Fibroblast of skin of right biceps (primary cell): Measurements from ENCODE around the gene APCDD1L.
A peak's percentile ranks its signal among the peaks of the same experiment; 100 is the strongest.
"Not testable (repeated sequence)": the region's sequence is repeated elsewhere in the genome, so short reads cannot be mapped to it uniquely, and the experiment has no call there.

Experiments used
- DNase-seq: peaks from one replicate; pipeline ENCODE4 v3.0.0-alpha.2; 2013

APCDD1L gene

GRCh38 chr20:58513580-58514285 lies 1.5 kb downstream of the APCDD1L start:
- no peak for DNase-seq

- peak; percentile 8 for DNase-seq
These were observed 2.2 kb downstream of the APCDD1L start for GRCh38 chr20:58512808-58513552.

DNA sequence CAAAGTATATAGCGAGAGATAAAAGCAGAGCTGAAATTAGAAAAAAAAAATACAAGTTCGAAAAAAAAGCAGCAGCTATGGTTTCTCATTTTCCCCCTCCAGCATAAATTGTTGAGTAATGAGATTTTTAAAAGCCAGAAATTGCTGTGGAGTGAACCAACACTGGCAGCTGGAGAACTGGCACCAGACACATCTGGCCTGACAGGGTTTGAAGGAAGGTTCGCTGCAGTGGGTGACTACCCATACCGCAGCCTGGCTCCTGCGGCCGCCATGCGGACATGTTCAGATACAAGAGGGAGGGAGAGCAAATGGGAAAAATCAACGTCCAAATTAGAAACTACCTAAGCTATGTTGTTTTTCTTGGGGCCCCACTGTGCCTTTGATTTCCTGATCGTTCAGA lies 3.3 kb downstream of the APCDD1L start:
- DNase-seq, result no peak

DNA sequence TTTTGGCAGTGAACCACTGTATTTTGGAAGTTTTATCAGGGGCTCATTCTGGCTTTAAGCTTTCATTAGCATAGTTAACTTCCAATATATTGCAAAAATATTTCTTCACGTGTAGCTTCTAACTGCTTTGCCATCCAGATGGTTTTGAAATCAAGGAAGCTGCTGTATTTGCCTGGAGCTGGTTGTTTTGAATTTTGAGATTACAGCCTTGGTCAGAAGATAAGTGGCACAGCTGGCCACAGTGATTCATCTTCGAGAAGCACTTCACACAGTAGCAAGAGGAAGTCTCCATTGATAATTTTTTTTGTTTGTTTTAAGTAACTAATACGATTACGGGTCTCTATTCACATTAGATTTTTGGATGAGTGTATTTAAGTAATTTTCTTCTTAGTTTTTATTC lies 3.8 kb downstream of the APCDD1L start:
- peak; percentile 16 for DNase-seq

DNA sequence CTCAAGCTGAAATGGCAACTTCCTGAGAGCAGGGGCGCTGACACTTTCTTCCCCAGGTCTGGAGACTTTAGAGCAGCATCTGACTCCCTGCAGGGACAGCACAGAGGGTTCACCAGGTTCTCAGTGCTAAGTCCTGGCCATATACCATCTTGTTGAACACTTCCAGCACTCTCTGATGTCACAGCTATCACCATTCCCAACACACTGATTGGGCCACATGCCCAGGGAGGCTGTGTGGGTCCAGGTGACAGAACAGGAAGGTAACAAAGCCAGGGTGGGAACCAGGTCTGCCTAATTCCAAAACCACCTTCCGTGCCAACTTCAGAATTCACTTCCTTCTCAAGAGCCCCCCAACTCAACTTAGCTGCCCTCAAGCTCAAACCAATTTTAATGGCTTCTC lies 4.3 kb downstream of the APCDD1L start:
- DNase-seq, result no peak

DNA sequence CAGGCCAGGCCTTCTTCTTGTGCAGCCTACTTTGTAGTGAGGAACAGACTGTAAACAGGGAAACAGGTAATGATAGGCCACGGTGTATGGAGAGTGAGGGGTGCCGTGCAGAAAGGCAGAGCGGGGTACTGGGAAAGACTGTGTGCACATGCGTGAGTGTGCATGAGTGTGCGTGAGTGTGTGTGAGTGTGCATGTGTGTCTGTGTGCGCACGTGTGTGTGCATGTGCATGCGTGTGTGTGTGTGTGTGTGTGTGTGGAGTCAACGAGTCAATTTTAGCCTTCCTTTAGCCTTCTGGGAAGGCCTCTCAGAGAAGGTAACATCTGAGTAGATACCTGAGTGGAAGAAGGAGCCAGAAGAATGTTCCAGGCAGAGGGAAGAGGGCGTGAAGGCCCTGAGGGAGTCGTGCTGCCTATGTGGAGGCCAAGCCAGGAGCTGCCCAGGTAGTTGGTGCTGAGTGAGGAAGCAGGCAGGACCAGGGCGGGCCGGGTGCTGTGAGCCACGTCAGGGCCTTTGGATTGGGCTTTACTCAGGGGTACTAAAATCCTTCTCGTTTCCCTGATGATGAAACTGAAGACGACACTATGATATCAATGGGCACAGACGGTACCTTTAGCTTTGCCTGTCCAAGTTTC lies 6.3 kb downstream of the APCDD1L start:
- DNase-seq, result no peak

DNA sequence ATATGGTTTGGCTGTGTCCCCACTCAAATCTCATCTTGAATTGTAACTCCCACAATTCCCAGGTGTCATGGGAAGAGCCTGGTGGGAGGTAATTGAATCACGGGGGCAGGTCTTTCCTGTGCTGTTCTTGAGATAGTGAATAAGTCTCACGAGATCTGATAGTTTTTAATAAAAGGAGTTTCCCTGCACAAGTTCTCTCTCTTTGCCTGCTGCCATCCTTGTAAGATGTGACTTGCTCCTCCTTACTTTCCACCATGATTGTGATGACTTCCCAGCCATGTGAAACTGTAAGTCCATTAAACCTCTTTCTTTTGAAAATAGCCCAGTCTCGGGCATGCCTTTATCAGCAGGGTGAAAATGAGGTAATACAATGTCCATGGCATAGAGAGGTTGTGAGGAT lies 8.2 kb downstream of the APCDD1L start:
- not testable (repeated sequence) for DNase-seq

- no peak for DNase-seq
These were observed 10.6 kb downstream of the APCDD1L start for GRCh38 chr20:58504566-58504965.

DNA sequence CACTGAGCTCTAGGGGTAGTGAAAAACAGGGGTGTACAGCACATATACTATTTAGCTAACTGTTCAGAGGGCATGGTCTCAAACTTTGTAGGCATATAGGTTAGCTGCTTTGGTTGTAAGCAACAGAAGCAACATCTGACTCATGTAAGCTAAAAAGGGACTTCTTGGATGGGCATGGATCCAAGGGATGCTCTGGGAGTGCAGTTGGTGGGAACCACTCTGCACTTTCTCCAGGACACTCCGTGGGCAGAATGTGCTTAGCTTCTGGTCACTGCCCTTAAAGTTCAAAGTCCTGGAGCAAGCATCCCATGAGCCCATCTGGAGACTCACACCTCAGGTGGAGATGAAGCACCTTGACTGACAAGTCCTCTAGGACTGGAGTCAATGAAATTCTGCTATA lies 11.5 kb downstream of the APCDD1L start:
- no peak for DNase-seq

GRCh38 chr20:58500256-58500655 lies 14.9 kb downstream of the APCDD1L start:
- no peak for DNase-seq

GRCh38 chr20:58498470-58499068 lies 16.6 kb downstream of the APCDD1L start:
- DNase-seq, result no peak

GRCh38 chr20:58497724-58498469 lies 17.3 kb downstream of the APCDD1L start:
- DNase-seq, result no peak

DNA sequence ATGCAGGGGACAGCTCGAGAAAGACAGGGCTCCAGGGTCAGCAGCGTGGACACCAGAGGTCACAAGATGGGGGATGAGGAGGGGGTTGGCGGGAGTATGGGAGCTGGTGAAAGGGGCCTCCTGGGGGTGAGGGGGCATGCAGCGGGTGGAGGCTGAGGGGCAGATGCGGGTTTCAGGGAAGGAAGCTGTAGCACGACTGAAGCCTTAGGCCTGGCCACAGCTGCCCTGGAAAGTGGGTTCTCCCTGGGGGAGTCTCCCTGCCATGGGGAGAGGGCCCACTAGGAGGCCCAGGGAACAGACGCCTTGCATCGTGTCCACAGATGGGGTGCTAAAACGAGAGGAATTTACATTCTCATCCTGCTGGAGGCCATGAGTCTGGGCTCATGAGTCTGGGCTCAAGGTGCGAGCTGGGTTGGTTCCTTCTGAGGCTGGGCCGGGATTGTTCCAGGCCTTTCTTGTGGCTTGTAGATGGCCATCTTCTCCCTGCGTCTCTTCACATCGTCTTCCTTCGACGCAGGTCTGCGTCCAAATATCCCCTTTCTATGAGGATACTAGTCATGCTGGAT lies 18.0 kb downstream of the APCDD1L start:
- DNase-seq, result no peak

DNA sequence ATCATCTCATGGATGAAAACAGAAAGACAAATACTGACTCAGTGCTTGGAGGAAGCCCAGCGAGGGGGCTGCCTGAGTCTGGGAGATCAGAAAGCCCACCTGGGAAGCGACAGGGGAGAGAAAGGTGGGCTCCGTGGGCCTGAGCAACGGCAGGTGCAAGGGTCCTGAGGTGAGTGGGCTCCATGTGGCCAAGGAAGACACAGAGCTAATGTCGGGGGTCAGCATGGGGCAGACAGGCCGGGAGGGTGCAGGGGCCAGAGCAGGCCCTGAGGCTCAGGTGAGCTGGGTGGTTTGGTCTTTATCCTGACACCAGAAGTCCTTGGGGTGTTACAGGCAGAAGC lies 18.8 kb downstream of the APCDD1L start:
- no peak for DNase-seq

GRCh38 chr20:58495623-58496428 lies 19.4 kb downstream of the APCDD1L start:
- no peak for DNase-seq

DNA sequence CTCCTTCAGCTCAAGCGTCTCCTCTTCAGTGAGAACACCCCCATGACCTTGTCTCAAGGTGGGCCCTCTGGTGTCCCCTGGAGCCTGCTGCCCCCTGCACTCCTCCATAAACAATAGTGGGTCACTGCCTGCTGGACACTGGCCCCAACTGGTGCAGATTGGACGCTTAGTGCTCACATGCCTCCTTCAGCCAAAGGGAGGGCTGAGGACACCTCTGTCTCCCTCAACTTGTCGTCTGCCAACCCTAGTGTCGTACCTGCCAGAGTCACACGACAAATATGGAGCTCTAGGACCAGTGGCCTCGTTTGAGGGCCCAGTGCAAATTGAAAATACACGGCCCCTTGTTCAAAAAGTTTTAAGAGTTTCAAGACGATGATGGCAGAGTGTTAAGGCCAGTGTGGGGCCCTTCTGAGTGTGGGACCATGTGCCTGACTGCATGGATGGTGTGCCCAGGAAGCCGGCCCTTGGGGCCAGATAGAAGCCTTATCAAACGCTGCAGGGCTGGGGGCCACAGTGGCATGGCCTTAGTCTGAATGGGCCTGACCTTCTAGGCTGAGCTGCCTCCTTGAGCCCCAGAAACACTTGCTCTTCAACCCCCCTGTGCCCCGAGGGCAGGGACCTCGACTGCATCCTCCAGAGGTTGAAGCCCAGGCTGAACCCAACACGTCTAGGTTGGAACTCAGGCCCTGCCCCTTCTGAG lies 20.1 kb downstream of the APCDD1L start:
- no peak for DNase-seq

- DNase-seq, result no peak
These were observed 22.2 kb downstream of the APCDD1L start for GRCh38 chr20:58492795-58493524.

DNA sequence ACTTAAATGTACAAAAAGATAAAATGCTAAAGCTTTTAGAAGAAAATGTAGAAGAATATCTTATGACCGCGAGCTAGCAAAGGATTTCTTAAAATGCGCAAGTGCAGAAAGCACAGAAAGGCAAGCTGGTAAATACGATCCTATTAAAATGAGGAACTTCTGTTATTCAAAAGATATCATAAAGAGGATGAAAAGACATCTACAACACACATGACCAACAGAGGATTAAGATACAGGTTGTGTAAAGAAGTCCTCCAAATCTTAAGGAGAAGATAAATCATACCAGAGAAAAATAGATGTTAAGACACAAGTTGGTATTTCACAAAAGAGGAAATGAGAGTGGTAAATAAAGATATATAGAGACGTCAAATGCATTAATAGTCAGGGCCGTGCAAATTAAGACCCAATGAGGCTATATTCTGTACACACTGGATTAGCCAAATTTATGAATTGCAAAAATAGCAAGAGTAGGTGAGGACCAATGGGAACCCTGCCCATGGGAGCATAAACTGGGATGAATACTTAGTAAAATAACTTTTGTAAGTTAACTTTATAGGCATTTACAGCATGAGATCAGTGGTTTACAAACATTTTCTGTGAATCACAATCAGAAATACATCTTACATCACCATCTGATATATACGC lies 23.0 kb downstream of the APCDD1L start:
- DNase-seq, result no peak

DNA sequence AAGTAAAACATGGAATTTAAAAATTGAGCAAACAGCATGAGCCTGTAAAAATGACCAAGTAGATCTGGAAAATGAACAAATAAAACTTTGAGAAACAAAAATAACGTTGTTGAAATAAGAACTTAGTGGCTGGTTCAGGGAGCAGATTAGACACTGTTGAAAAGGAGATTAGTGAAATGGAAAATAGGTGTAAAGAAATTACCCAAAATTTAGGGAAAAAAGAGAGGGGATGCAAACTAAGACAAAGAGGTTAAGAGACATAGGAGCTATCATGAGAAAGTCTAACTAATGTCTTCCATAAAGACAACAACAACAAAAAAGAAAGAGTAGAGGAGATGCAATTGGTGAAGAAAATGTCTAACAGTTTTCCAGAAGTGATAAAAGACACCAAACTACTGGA lies 29.0 kb downstream of the APCDD1L start:
- DNase-seq, result no peak

DNA sequence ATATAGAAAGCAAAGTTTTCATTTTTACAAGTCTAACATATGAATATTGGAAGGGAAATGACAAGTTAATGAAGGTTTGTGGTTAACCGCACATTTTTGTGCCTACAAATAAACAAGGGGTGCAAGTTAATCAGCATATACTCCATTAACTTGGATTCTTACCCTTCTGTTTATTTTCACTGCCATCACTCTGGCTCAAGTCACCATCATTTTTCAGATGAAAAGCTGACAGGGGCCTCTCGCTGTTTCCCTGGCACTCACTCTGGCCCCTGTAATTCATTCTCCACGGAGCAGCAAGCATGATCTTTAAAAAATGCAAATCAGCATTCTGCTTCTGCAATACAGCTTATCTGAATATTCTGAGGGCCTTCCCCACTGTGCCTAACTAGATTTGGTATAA lies 29.8 kb downstream of the APCDD1L start:
- no peak for DNase-seq
